ENCODE results near the gene PADI1.

Gene PADI1

DNA sequence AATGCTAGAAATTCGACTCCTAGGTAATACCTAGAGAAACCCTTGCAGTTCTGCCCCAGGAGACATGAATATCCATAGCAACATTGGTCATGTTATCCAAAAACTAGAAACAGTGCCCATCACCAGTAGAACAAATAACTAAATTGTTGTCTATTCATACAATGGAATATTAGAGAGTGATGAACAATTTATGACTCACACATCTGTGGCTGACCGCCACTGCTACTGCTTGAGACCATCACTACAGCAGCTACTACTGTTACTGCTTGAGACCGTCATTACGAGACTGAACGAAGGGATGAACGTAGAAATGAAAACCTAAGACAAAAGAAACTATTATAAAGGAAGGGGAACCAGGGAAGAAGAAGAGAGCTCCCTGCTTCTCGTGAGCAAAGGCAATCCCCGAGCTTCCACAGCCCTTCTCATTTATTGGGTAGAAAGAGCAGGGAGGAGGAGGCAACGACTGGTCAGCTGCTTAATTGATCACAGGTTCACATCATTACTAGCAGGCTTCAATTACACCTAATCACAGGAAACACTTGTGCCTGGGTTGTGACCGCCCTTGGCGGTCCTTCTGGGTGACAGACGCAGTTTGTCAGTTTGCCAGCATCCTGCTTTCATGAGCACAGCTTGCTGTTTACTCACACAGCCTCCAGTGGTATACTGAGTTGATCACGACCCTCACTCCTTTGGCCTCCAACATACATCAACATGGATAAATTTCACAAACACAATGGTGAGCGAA is 88.9 kb downstream of the PADI1 start:
- H3K36me3 ChIP-seq (ENCODE audit: control insufficient read depth, insufficient read depth, low read length), result no peaks in the 10 kb centered on the region
- H3K9me3 ChIP-seq (ENCODE audit: control insufficient read depth, low read length), result no peaks in the 10 kb centered on the region
- no peak overlapping the region for H3K9ac ChIP-seq (ENCODE audit: low read length)
- H3K4me3 ChIP-seq (ENCODE audit: low read length), result no peak overlapping the region
- H3K27me3 ChIP-seq (ENCODE audit: control insufficient read depth, insufficient read depth, low read length), result peaks cover 8% of the 10 kb centered on the region
- H3K4me1 ChIP-seq (ENCODE audit: control insufficient read depth, insufficient read depth, low read length), result no peaks in the 10 kb centered on the region

DNA sequence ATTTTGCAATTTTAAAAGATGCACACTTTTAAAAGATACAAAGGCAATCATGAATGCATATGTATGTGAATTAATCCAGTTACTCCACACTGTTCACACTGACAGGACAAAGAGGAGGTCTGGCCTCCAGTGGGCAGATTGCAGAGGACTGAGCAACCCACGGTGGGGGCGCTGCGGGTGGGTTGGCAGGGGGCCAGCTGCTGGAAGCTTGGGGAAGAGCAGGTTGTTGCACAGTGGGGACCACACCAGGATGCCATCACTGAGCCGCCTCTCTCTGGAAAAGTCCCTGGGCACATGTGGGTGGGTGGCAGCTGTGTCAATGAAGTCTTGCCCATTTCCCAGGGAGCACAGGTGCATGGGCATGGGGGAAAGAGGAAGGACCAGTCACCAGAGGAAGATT is 90.4 kb downstream of the PADI1 start:
- no peaks in the 10 kb centered on the region for H3K36me3 ChIP-seq (ENCODE audit: control insufficient read depth, insufficient read depth, low read length)
- H3K27me3 ChIP-seq (ENCODE audit: control insufficient read depth, insufficient read depth, low read length), result peaks cover 3% of the 10 kb centered on the region
- H3K4me1 ChIP-seq (ENCODE audit: control insufficient read depth, insufficient read depth, low read length), result no peaks in the 10 kb centered on the region
- no peak overlapping the region for H3K4me3 ChIP-seq (ENCODE audit: low read length)
- H3K9ac ChIP-seq (ENCODE audit: low read length), result no peak overlapping the region
- no peaks in the 10 kb centered on the region for H3K9me3 ChIP-seq (ENCODE audit: control insufficient read depth, low read length)
